Diencephalon (tissue), 1 donor: ENCODE data around the gene REEP1. TPM values are rescaled to one million over a fixed set of nuclear protein-coding genes. Genes with fewer than 3 reads are reported as not detected.

Experiments used
- small RNA-seq: library from RNA; depleted of rRNA; stranded (forward); fragments of <200 nt; gene quantifications from one replicate; pipeline ENCODE3, GENCODE V24; 2014
- total RNA-seq: library from RNA; depleted of rRNA; stranded (reverse); fragments of >200 nt; gene quantifications from one replicate; pipeline ENCODE4 v1.2.3, GENCODE V29; 2014

Gene REEP1
- 200 TPM for total RNA-seq

GRCh38 chr2:86337244-86337835 lies at the start of gene REEP1:
Gene REEP1 (minus strand): TSS chr2:86337626. CDS start chr2:86337510, 116 bp downstream.

GRCh38 chr2:86195055-86195807 lies 142.2 kb downstream of the REEP1 start, which contains the start of gene IMMT:
Gene IMMT (minus strand): TSS chr2:86195462. CDS start chr2:86195382, 80 bp downstream.

Small RNA genes within 50 kb of the gene (small RNA-seq; reads per million reads assigned to genes)
- gene MIR4779: not detected
- not detected for gene RF00096
- gene RF00413: not detected

Other genes with a start within 250 kb of the REEP1 start
- gene POLR1A, start 231.7 kb downstream of the REEP1 start, total RNA-seq: 14.5 TPM
- gene PTCD3, start 231.4 kb downstream of the REEP1 start, total RNA-seq: 93.9 TPM
- gene IMMT, start 142.2 kb downstream of the REEP1 start, total RNA-seq: 60.0 TPM
- gene MRPL35, start 138.2 kb downstream of the REEP1 start, total RNA-seq: 52.8 TPM
- 38.5 TPM for gene KDM3A, start 103.7 kb upstream of the REEP1 start, total RNA-seq
- 53.1 TPM for gene CHMP3, start 225.8 kb upstream of the REEP1 start, total RNA-seq